Lower lobe of right lung (tissue), 2 donors: Measurements from ENCODE around the gene TGFBI. TPM values are rescaled to one million over a fixed set of nuclear protein-coding genes. Genes with fewer than 3 reads are reported as not detected.

Source experiments
- ATAC-seq, 2 donors: fragments of 200-7000 bp; cut with Tn5 transposase; one replicate each; pipeline ENCODE4 v1.9.1; 2020 to 2022; ENCODE audit warnings: mild to moderate bottlenecking in 2 of 2, moderate library complexity in 2 of 2
- DNase-seq: peaks from one replicate; pipeline ENCODE4 v3.0.0-alpha.2; 2020
- H3K27ac ChIP-seq: fragments of 200-600 bp; one replicate; pipeline ENCODE4 v1.8.0; 2022
- H3K27me3 ChIP-seq: fragments of 200-600 bp; one replicate; pipeline ENCODE4 v1.8.0; 2022; ENCODE audit warnings: low read depth
- H3K36me3 ChIP-seq: fragments of 200-600 bp; one replicate; pipeline ENCODE4 v1.8.0; 2022; ENCODE audit warnings: mild to moderate bottlenecking
- H3K4me1 ChIP-seq: fragments of 200-600 bp; one replicate; pipeline ENCODE4 v1.8.0; 2022
- H3K4me3 ChIP-seq: fragments of 200-600 bp; one replicate; pipeline ENCODE4 v1.8.0; 2022; ENCODE audit warnings: mild to moderate bottlenecking
- H3K9me3 ChIP-seq: fragments of 200-600 bp; one replicate; pipeline ENCODE4 v1.8.0; 2022
- CTCF ChIP-seq: fragments of 200-600 bp; IDR thresholded peaks from one replicate; pipeline ENCODE4 v1.8.0; 2022; ENCODE audit warnings: antibody characterized with exemption, mild to moderate bottlenecking
- intact Hi-C: fragments of 100-400 bp; cut with DNase I; formaldehyde crosslinking; loops from one replicate; pipeline ENCODE4 v1.11.0; 2022
- total RNA-seq: library from RNA; stranded (reverse); fragmentation: NEBNext Ultra II Directional; extraction: Animal tissue kit (Norgen Biotek cat#: 25700); gene quantifications from one replicate; pipeline ENCODE4 v1.2.1, GENCODE V29; 2021
- donor health status: DM: no; HTN: yes; CAD: no; lungs with severe emphysema.

The TGFBI gene
- total RNA-seq, 1 donor from 2014 or later: 140 TPM

DNA sequence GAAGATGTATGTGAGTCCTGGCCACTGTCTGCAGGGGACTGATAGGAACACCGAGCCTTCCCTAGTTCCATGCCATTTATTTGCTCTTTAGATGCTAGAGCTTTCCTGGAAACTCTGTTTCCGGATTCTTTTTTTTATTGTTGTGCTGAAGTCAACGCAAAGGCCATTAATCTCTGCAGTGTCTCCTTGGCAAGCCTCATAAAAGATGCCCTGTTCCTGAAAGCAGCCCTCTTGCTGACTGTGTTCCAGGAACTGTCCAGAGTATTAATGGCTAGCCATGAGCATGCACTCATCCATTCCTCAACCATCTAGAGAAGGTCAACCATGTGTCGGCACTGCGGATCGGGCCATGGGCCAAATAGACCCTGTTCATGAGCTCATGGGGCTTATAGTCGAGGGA is 61.0 kb downstream of the TGFBI start:
- ATAC-seq: peak in 1 of 2 donors; percentile 9
- Histone ChIP-seq H3K27ac (no peak overlapping the region), H3K36me3 (no peaks in the 10 kb centered on the region), H3K9me3 (no peaks in the 10 kb centered on the region), H3K27me3 (no peaks in the 10 kb centered on the region), H3K4me1 (peaks cover 21% of the 10 kb centered on the region), H3K4me3 (no peak overlapping the region)
- intact Hi-C loops: no loop called here
- TF ChIP-seq CTCF: no peak
- DNase-seq: no peak

DNA sequence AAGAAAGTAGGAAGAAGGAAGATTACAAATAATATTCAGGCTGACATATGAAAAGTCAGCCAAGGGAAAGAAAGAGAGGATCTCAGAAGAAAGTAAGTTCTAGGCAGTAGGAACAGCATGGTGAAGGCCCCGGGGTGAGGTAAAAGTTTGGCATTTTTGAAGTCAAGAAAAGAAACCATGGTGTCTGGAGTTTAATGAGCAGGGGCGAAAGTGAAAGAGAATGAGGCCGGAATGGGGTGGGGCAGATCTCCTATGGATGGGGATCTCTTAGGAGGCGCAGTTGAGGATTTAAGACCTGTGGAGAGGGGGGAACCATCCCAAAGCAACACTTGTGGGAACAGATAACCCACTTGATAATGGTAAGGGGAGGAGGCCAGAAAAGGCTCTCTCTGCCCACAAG is 61.5 kb downstream of the TGFBI start:
- Histone ChIP-seq H3K4me3 (no peak overlapping the region), H3K36me3 (no peaks in the 10 kb centered on the region), H3K4me1 (peaks cover 23% of the 10 kb centered on the region), H3K27ac (no peak overlapping the region), H3K9me3 (no peaks in the 10 kb centered on the region), H3K27me3 (no peaks in the 10 kb centered on the region)
- no peak for TF ChIP-seq CTCF
- ATAC-seq (no peak), DNase-seq (no peak)
- intact Hi-C loops: no loop called here

DNA sequence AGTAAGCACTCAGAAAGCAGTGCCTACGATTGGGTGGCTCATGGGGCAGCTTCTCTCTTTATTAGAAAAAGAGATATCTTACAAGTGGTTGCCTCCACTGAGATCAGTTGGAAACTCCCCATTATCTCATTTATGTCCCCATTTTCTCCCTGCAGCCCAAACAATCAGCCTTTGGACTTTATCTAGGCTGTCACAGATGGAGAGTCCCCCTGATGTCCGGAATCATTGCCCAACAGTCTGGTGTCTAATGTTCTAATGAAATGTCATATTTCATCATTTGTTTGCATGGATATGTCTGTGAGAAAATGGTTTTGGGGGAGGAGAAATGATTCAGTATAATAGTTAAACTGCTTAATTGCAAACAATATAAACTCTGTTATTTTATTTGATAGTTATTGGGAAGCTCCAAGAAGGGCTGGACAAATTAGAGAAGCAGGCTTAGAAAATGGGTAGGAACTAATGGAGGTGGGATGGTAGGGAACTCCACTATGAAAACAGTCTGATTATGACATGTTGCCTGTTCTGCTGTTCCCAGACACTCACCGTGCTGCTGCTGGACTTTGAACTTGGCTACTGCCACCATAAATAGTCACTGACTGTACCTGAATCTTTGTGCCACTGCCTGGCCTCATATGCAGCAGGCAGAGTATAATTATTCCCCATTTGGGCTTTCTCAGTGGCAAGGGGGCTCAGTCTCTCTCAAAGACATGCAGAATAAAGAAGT is 65.6 kb downstream of the TGFBI start:
- H3K27me3 ChIP-seq: no peaks in the 10 kb centered on the region
- H3K36me3 ChIP-seq: no peaks in the 10 kb centered on the region
- DNase-seq: no peak
- no peaks in the 10 kb centered on the region for H3K9me3 ChIP-seq
- intact Hi-C loops: no loop called here
- H3K4me3 ChIP-seq: no peak overlapping the region
- no peak for ATAC-seq
- no peak for TF ChIP-seq CTCF
- H3K4me1 ChIP-seq: peaks cover 8% of the 10 kb centered on the region
- no peak overlapping the region for H3K27ac ChIP-seq

DNA sequence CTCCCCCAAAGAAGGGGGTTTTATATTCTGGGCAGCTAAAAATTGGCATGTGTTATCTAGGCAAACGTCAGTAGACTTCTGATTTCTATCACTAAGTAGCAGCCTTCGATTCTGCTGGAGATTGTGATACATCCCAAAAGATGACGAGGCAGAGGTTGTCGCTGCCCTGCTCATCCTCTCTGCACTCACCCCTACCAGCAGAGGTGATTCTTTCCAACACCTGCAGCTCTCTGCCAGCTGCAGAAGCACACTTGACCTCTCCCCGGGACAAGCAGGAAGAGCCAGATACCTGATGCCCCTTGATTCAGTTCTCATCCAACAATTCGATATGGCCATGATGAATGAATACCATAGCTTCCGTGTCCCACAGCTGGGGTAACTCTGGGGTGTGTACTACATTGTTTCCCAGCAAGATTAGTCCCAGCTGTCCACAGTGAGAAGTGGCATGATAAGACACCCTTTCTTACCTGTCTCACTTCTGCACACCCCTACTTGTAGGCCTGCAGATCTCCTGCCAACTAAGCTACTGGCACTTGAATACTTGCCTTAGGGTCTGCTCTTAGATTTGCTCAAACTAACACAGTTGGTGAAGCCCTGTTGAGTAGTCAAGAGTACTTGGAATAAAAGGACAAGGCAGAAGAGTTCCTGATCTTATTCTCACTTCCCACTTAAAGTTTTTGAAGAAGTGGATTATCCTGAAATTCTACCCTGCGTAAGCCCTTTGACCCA is 66.3 kb downstream of the TGFBI start:
- no peak for TF ChIP-seq CTCF
- H3K9me3 ChIP-seq: no peaks in the 10 kb centered on the region
- no peaks in the 10 kb centered on the region for H3K27me3 ChIP-seq
- no peak overlapping the region for H3K27ac ChIP-seq
- intact Hi-C loops: no loop called here
- H3K4me1 ChIP-seq: peaks cover 8% of the 10 kb centered on the region
- H3K36me3 ChIP-seq: no peaks in the 10 kb centered on the region
- ATAC-seq (peak in 1 of 2 donors; percentile 45), DNase-seq (no peak)
- H3K4me3 ChIP-seq: no peak overlapping the region

DNA sequence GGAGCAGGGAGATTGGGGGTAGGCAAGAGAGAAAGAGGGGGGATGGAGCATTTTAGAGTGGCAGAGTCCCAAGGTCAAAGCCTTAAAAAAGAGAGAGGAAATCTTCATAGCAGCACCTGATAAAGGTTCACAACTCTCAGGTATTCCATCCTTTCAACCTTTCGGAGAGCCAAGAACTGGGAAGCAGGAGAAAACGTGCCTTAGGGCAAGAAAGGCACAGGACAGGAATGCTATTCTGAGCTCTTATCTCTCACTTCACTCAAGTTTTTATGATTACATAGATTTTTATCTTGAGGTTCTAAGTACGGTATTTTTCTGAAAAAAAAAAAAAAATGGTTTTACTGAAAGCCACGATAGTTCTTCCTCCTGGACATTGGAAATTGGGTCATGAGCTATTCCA is 69.4 kb downstream of the TGFBI start:
- H3K9me3 ChIP-seq: no peaks in the 10 kb centered on the region
- H3K27ac ChIP-seq: no peak overlapping the region
- H3K4me1 ChIP-seq: peaks cover 8% of the 10 kb centered on the region
- no peaks in the 10 kb centered on the region for H3K36me3 ChIP-seq
- intact Hi-C loops: no loop called here
- no peaks in the 10 kb centered on the region for H3K27me3 ChIP-seq
- TF ChIP-seq CTCF: no peak
- ATAC-seq (no peak), DNase-seq (no peak)
- H3K4me3 ChIP-seq: no peak overlapping the region
